ENCODE data around the gene ZBTB26. TPM values are rescaled to one million over a fixed set of nuclear protein-coding genes. Genes with fewer than 3 reads are reported as not detected.

Gene ZBTB26
- total RNA-seq, 1 experiment from 2014 or later, result 7.8 TPM

DNA sequence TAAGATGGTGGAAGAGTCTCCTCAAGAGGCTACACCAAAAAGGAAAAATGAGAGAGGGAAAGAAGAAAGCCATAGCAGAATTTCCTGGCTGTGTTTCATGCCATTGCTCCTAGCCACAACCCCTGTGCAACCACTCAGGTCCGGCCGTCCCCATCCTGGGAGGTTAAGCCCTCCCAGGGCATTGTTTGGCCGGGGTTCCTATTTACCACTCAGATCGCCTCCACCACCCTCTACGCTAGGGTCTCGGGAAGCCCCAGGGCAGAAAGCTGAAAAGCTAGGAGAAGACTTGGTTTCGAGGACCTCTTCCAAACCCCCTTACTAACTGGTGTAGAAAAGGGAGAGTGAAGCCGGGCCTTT is 26.9 kb downstream of the ZBTB26 start:
- DNase-seq (ENCODE audit: low spot score), result peak; percentile 54
- peak overlapping the region; percentile 57 for H3K27ac Mint-ChIP-seq
- TF ChIP-seq HMGA2 (CRISPR knock-in tag; IDR thresholded peaks at IDR 0.05), result 0 out of 2 replicates have a peak, but pooled peaks have one; percentile 10
- TF ChIP-seq, protein P1, sequence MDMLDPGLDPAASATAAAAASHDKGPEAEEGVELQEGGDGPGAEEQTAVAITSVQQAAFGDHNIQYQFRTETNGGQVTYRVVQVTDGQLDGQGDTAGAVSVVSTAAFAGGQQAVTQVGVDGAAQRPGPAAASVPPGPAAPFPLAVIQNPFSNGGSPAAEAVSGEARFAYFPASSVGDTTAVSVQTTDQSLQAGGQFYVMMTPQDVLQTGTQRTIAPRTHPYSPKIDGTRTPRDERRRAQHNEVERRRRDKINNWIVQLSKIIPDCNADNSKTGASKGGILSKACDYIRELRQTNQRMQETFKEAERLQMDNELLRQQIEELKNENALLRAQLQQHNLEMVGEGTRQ (CRISPR knock-in tag; IDR thresholded peaks at IDR 0.05), result no peak
- H3K9me3 Mint-ChIP-seq, result no peaks in the 10 kb centered on the region
- ChIA-PET CTCF (no interaction called here), POLR2A (interaction anchor here (0.5 to 1.7 kb wide), 6 partner anchors 9 to 36 kb away, joined by 3 to 14 read pairs (median 6); partner anchors contain the start of genes RABGAP1, ZBTB26 and ZBTB6)
- ATAC-seq, result peak; percentile 52
- H3K4me1 Mint-ChIP-seq, result peaks cover 14% of the 10 kb centered on the region
- H3K36me3 Mint-ChIP-seq, result no peaks in the 10 kb centered on the region; the same call in none of the 2 replicates
- H3K4me3 Mint-ChIP-seq, result peak overlapping the region; percentile 85
- no peaks in the 10 kb centered on the region for H3K27me3 Mint-ChIP-seq (ENCODE audit: low read depth)

GRCh38 chr9:122900791-122901190 is 30.5 kb downstream of the ZBTB26 start:
- CTCF ChIA-PET, result no interaction called here
- Mint-ChIP-seq H3K27me3 (ENCODE audit: low read depth) (no peaks in the 10 kb centered on the region), H3K36me3 (peaks cover 8% of the 10 kb centered on the region), H3K4me3 (no peak overlapping the region), H3K4me1 (peaks cover 14% of the 10 kb centered on the region), H3K9me3 (no peaks in the 10 kb centered on the region), H3K27ac (no peak overlapping the region)
- POLR2A ChIA-PET, result interaction anchor here (0.7 kb wide), 1 partner anchor 82 kb away, joined by 9 read pairs; no protein-coding TSS in a partner anchor
- DNase-seq (ENCODE audit: low spot score), result no peak
- ATAC-seq, result no peak
- no peak for TF ChIP-seq FOXK1 (CRISPR knock-in tag; IDR thresholded peaks at IDR 0.05)
- no peak for TF ChIP-seq ERG (CRISPR knock-in tag; IDR thresholded peaks at IDR 0.05)
- no peak for TF ChIP-seq ZSCAN18 (CRISPR knock-in tag; IDR thresholded peaks at IDR 0.05)
- TF ChIP-seq SMAD4 (CRISPR knock-in tag; IDR thresholded peaks at IDR 0.05), result no peak
- TF ChIP-seq AFF4 (CRISPR knock-in tag; IDR thresholded peaks at IDR 0.05; ENCODE audit: borderline replicate concordance), result no peak
- TF ChIP-seq ZNF317 (CRISPR knock-in tag; IDR thresholded peaks at IDR 0.05; ENCODE audit: borderline replicate concordance, low read depth), result no peak
- TF ChIP-seq SP1 (CRISPR knock-in tag; conservative IDR thresholded peaks at IDR 0.05), result no peak
- no peak for TF ChIP-seq EMX1 (CRISPR knock-in tag; IDR thresholded peaks at IDR 0.05)
- no peak for TF ChIP-seq KAT7 (CRISPR knock-in tag; IDR thresholded peaks at IDR 0.05; ENCODE audit: borderline replicate concordance)
- no peak for TF ChIP-seq ATF2 (CRISPR knock-in tag; IDR thresholded peaks at IDR 0.05; ENCODE audit: borderline replicate concordance, low read depth)
- no peak for TF ChIP-seq ATF6 (CRISPR knock-in tag; IDR thresholded peaks at IDR 0.05)
- TF ChIP-seq CREB1 (CRISPR knock-in tag; IDR thresholded peaks at IDR 0.05), result no peak

Measured in WTC11 (cell line).